Measurements from ENCODE around the gene CNP. TPM values are rescaled to one million over a fixed set of nuclear protein-coding genes. Genes with fewer than 3 reads are reported as not detected.

CNP gene
- total and polyA plus RNA-seq, 8 donors, result 53.4 to 75.4 (median 62.6) TPM

- no peak overlapping the region for H3K4me3 ChIP-seq
- H3K27ac ChIP-seq, result no peak overlapping the region
- intact Hi-C loops (cut with DNase I), result no loop called here
- TF ChIP-seq CTCF (IDR thresholded peaks at IDR 0.05), result no peak
- H3K36me3 ChIP-seq, result no peaks in the 10 kb centered on the region
- peaks cover 0 to 28% of the 10 kb centered on the region in 2 donors for H3K4me1 ChIP-seq
- DNase-seq (no peak), ATAC-seq (no peak)
- H3K27me3 ChIP-seq, result no peaks in the 10 kb centered on the region
- H3K9me3 ChIP-seq, result no peaks in the 10 kb centered on the region
Observed at GRCh38 chr17:41935641-41936040, 31.0 kb upstream of the CNP start.

- DNase-seq (peak in 1 of 4 donors; percentile 58), ATAC-seq (no peak)
- intact Hi-C loops (cut with DNase I), result no loop called here
- Histone ChIP-seq H3K4me1 (peaks cover 0 to 5% of the 10 kb centered on the region in 2 donors), H3K9me3 (no peaks in the 10 kb centered on the region), H3K27me3 (no peaks in the 10 kb centered on the region), H3K27ac (no peak overlapping the region), H3K36me3 (no peaks in the 10 kb centered on the region), H3K4me3 (no peak overlapping the region)
- no peak for TF ChIP-seq CTCF (IDR thresholded peaks at IDR 0.05)
Observed at GRCh38 chr17:41937970-41938954, 28.3 kb upstream of the CNP start.

DNA sequence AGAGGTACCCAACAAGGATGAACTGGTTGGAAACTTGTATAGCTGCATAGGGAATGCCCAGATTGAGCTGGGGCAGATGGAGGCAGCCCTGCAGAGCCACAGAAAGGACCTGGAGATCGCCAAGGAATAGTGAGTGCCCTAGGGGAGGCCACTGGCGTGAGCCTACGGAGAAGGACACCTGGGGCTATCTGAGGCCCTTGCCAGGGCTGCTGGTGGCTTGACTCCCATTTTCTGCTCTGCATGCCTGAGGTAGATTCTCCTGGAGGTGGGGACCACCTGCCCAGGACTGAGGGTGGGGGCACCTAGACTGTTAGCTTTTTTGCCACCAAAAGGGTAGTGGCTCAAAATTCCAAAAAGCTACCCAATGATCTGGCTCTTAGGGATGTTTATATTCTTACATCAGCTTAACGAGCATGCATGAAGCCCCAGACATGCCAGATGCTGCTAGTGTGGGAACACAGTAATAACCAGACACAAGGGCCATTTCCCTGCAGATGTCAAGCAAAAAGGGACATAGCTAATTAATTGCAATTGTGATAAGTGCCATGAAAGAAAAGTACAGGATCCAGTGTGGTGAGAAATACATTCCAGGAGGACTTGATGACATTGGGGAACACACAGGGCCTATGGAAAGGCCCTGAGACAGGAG lies 27.4 kb upstream of the CNP start:
- no peak for TF ChIP-seq CTCF (IDR thresholded peaks at IDR 0.05)
- DNase-seq (peak in 1 of 4 donors; percentile 6), ATAC-seq (no peak)
- H3K27ac ChIP-seq, result no peak overlapping the region
- no peak overlapping the region for H3K4me3 ChIP-seq
- no peaks in the 10 kb centered on the region for H3K4me1 ChIP-seq
- intact Hi-C loops (cut with DNase I), result no loop called here
- no peaks in the 10 kb centered on the region for H3K9me3 ChIP-seq
- H3K27me3 ChIP-seq, result no peaks in the 10 kb centered on the region
- H3K36me3 ChIP-seq, result no peaks in the 10 kb centered on the region

DNA sequence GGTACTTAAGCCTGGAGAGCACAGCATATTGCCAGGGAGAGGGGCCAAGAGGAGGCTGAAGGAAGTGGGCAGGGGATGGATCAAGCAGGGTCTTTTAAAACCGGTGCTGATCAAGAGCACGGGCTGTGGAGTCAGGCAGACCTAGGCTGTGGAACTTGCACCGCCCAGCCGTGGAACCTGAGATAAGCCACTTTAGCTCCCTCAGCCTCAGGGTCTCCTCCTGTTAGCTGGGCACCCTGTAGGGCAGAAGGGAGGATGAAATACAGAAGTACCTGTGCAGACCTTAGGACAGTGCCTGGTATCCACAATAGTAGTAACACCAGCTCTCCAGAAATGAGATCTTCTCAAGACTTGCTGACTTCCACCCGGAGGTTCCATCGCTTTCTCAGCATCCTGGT lies 26.9 kb upstream of the CNP start:
- ATAC-seq (no peak), DNase-seq (peak in 1 of 4 donors; percentile 16)
- Histone ChIP-seq H3K36me3 (no peaks in the 10 kb centered on the region), H3K4me1 (no peaks in the 10 kb centered on the region), H3K27me3 (no peaks in the 10 kb centered on the region), H3K4me3 (no peak overlapping the region), H3K27ac (no peak overlapping the region), H3K9me3 (no peaks in the 10 kb centered on the region)
- intact Hi-C loops (cut with DNase I), result no loop called here
- TF ChIP-seq CTCF (IDR thresholded peaks at IDR 0.05), result no peak

- TF ChIP-seq CTCF (IDR thresholded peaks at IDR 0.05), result no peak
- no peaks in the 10 kb centered on the region for H3K27me3 ChIP-seq
- no peaks in the 10 kb centered on the region for H3K36me3 ChIP-seq
- intact Hi-C loops (cut with DNase I), result no loop called here
- no peak overlapping the region for H3K27ac ChIP-seq
- no peak overlapping the region for H3K4me3 ChIP-seq
- ATAC-seq, result no peak
- peak in 1 of 4 donors; percentile 6 for DNase-seq
- no peaks in the 10 kb centered on the region for H3K9me3 ChIP-seq
- no peaks in the 10 kb centered on the region for H3K4me1 ChIP-seq
Observed at GRCh38 chr17:41941168-41941567, 25.4 kb upstream of the CNP start.

Data from left lung (tissue), 10 donors.